GM21447 (cell line): ENCODE data around the gene ZNF853.

Experiments used
- ATAC-seq: cut with Tn5 transposase; IDR thresholded peaks from one replicate; pipeline ENCODE4 v1.9.1; 2021; ENCODE audit not compliant: unreplicated experiment

Gene ZNF853

DNA sequence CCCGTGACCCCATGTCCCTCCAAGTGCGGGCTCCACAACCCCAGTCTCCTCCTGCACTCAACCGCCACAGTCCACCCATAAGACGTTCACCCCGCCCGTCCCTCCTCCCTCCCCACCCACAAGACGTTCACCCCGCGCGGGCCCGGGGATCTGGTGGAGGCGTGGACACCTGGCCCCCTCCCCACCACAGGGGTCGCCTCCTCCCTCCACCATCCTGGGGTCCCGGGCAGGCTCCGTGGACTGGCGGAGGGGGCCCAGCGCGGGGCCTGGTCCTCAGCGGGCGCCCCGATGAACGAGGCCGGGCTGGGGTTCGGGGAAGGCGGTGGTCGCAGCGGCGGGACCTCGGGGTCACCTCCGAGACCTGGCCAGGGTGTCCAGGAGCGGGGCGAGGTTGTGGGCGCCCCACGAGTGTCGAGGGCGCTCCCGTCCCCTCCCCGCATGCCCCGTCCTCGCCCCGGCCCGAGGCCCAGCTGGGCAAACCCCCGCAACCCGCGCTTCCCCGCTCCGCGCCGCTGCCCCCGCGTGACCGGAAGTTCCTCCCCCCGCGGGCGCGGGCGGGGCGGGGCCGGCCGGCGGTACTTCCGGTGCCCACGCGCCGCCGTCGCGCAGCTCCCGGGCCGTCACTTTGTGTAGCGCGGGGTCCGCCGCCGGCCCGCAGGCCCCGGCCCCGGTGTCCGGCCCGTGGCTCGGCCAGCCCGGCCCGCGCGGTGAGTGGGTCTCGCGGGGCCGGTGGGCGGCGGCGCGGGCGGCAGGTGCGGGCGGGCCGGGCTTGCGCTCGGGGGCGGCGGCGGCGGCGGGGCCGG is 21.5 kb downstream of the ZNF853 start, which contains the start of gene ZNF316:
Gene ZNF316, plus strand, starts transcription at position 578 of the 803 bp plus-strand sequence. CDS start 5,092 bp downstream, outside the sequence.
- ATAC-seq = peak; percentile 53

DNA sequence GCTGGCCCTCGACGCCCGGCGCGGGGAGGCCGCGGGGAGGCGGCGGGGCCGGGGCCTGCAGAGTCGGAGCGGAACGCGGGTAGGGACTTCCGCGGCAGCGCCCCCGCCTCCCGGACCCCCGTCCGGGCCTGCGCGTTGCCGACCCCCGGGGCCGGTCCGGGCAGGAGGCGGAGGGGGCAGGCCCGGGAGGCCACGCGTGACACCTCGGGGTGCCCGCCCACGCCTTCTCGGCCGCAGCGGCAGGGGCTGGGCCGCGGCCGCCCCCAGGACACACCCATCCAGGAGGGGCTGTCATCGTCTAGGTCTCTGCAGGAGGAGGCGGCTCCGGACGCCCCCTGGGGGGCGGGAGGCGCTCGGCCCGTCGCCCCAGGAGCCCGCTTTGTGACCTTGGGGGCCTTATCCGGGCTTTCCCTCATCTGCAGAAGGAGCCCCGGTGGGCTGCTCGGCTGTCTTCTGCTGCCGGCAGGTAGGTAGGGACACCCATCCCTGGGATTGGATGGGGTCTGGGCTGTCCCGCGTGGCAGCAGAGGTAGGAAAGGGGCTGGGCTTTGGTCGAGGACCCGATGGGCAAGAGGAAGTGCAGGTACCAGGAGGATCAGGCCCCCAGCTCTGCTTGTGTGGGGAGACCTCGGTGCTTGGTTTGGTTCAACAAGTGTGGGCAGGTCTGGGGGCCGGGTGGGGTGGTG is 22.3 kb downstream of the ZNF853 start:
- ATAC-seq = peak; percentile 72

DNA sequence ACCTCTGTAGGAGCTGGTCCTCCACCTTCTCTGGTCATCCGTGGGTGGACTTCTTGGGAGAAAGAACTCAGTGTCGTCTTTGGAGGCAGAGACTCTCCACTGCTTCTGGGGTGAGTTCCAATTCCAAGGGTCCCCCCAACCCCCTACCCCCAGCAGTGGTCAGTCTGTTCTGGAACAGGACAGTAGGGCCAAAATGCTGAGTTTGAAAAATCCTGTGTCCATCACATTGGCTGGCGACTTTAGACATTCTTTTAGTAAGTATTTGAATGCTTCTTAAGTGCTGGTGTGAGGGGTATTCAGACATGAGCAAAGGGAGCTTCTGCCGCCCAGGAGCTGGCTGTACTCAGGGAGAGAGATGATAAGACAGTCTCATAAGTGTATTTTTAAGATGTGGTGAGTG is 23.6 kb downstream of the ZNF853 start:
- no peak for ATAC-seq

DNA sequence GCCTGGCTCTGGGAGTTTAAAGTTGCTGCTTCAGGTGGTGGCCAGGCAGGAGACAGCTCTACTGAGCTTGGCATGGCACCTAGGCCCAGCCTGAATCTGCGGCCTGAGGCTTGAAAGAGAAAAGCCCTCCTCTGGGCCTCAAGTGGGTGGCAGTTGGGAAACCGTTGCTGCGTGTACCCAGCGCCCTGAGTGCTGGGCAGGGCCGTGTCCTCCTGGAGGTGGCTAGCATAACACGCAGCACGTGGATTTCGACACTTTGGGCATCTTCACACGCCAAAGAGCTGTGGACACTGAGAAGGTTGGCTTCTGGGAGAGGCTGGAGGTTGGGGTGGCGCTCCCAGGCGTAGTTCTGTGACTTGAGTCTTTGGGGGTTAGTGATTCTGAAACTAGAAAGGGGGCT is 24.2 kb downstream of the ZNF853 start:
- no peak for ATAC-seq

DNA sequence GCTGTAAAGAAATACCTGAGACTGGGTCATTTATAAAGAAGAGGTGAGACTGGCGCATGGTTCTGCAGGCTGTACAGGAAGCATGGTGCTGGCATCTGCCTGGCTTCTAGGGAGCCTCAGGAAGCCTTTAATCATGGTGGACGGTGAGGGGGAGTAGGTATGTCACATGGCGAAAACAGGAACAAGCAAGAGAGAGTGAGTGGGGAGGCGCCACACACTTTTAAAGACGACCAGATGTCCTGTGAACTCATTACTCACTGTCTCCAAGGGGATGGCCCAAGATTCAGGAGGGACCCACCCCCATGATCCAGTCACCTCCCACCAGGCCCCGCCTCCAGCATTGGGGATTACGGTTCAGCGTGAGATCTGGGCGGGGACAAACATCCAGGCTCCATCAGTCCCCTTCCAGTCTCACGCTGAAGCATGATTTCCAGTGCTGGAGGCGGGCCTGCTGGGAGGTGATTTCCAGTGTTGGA is 24.9 kb downstream of the ZNF853 start:
- ATAC-seq = no peak

DNA sequence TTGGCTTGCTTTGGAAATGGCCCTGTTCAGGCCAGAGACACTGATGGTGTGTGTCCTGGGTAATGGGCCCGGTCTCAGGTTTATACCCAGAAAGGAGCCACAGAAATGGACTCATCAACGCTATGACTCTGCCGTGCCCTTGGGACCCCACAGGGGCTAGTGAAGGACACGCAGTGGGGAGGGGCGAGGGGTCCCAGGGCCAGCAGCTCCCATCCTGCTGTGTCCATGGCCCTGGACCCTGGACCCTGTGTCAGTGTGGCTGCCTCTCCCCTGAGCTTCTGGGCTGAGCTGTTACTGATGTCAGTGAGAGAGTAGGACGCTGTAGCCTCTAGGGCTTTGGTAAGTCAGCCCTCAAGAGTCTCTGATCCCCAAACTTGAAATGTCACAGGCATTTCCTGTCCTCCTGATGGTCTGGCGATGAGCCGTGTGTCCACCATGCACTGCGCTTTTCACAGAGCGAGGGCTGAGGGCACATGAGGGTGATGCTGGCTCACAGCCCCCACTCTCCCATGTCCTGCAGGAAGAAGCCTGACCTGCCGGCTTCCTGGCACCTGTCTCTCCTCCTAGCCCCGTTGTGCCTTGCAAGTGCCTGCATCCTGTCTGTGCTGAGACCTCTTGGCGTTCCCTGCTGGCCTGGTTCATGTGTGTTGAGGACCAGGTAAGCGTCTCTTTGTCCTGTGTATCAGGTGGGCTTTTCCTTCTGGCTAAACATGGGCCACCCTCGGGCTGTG is 26.1 kb downstream of the ZNF853 start:
- ATAC-seq = no peak

DNA sequence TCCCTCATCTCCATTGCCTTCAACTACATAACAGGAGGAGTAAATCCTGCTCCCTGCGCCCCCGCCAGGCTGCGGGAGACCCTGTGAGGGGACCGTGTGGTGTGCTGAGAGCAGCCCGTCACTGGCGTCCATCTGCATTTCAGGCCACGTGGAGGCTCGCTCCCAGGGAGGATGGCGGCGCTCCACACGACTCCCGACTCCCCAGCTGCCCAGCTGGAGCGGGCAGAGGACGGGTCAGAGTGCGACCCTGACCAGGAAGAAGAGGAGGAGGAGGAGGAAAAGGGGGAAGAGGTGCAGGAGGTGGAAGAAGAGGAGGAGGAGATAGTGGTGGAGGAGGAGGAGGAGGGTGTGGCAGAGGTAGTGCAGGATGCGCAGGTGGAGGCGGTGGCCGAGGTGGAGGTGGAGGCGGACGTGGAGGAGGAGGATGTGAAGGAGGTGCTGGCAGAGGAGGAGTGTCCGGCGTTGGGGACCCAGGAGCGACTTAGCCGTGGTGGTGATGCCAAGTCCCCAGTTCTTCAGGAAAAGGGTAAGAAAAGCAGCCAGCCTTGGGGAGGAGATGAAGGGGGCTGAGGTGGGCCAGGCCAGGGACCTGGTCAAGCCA is 26.9 kb downstream of the ZNF853 start:
- ATAC-seq = no peak

DNA sequence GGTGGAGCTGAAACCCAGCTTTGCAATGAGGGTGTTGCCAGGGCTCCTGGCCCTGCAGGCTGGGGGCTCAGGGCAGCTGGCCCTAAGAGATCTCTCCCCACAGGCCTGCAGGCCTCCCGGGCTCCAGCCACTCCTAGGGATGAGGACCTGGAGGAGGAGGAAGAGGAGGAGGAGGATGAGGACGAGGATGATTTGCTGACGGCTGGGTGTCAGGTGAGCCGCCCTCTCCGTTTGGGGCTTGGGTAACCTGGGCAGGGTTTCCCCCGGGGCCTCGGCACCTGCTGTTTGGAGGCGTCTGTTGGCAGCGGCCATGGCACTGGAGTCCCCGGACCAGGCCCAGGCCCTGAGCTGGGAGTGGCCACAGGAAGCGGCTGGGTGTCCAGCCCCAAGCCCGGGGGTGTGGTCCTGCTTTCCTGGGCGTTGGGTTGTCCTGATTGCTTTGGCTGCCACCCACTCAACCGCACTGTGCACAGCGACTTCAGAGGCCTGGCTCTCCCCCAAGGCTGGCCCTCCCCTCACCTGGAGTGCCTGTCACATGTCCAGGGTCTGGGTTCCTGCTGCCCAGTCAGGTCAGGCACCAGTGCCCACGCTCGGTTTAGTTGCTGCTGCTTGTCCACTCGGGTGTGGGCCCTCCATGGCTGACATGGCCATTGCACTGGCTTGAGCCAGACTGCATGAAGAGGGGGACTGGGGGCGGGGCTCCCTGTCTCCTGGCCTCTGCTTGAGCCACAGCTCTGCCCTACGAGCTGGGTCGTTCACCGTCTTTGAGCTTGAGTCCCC is 27.6 kb downstream of the ZNF853 start:
- ATAC-seq = no peak

DNA sequence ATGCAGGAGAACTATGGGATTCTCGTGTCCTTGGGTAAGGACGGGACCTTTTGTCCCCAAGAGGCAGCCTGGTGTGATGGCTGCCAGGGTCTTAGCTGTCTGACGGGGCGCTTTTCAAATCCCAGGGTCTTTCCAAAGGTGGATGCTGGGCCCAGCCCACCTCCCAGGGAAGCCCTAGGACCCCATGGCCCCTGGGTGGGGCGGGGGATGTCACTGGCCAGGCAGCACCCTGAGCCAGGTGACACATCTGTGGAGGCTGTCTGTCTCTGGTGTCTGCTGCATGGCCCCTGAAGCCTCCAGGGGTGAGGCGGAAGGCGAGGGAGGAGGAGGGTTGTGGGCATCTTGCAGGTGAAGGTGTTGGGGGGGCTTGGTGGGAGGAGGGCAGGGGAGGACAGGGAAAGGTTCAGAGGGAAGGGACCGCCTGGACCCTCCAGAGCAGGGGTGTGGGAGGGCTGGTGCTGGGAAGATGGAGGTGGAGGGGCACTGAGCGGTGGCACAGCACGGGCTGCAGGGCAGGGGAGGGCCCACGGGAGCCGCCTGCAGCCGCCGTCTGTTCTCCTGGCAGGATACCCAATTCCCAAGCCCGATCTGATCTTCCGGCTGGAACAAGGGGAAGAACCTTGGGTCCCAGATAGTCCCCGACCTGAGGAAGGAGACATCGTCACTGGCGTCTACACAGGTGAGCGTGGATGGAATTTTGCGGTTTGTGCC is 28.7 kb downstream of the ZNF853 start:
- ATAC-seq = no peak

DNA sequence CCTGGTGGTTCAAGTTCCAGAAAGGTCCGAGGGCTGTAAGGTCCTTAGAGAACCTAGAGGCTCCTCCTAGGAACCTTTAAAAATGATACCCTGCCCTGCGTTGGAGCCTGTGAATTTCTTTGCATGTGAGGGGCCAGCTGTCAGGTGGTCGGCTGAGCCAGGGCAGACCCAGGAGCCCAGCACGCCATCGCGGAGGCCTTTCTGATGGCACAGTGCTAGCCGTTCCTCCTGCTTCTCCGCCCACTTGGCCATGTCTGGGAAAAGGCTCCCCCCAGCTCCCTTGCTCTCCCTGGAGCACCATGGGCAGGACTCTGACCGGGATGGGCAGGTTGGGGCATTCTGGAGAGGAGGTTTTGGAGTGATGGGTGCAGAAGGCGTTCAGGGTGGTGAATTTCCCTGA is 29.3 kb downstream of the ZNF853 start:
- no peak for ATAC-seq

GRCh38 chr7:6646465-6646864 is 31.1 kb downstream of the ZNF853 start:
- no peak for ATAC-seq

DNA sequence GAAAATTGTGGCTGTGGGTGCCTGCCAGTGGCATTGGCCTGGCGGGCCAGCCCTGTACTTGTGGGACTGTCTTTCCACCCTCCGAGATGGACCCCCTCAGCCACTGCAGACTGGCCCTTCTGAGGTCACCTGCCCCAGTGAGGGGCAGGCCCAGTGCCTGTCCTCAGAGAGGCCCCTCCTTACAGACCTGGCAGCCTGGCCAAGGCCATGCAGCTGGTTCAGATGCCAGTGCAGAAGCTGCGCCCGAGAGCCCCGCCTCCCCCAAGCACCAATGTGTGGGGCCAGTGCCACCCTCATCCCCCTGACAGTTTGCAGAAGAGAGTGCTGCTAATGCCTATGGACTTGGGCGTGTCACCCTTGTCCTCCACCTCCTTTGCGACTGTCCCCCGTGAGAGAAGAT is 31.7 kb downstream of the ZNF853 start:
- ATAC-seq = no peak

GRCh38 chr7:6647541-6647940 is 32.1 kb downstream of the ZNF853 start:
- no peak for ATAC-seq

GRCh38 chr7:6648066-6648814 is 32.8 kb downstream of the ZNF853 start:
- no peak for ATAC-seq

DNA sequence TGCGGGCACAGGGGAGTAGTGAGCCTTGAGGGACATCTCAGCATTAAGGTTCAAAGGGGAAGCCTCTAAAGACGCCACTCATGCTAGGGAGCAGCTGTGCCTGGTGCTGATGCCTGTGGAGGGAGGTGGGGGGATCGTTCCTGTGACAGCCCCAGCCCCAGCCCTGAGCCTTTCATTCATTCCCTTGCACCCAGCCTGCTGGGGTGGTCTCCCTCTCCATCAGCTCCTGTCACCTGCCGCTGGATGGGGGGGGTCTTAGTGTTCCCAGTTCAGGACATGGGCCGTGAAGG is 33.4 kb downstream of the ZNF853 start:
- ATAC-seq = no peak

DNA sequence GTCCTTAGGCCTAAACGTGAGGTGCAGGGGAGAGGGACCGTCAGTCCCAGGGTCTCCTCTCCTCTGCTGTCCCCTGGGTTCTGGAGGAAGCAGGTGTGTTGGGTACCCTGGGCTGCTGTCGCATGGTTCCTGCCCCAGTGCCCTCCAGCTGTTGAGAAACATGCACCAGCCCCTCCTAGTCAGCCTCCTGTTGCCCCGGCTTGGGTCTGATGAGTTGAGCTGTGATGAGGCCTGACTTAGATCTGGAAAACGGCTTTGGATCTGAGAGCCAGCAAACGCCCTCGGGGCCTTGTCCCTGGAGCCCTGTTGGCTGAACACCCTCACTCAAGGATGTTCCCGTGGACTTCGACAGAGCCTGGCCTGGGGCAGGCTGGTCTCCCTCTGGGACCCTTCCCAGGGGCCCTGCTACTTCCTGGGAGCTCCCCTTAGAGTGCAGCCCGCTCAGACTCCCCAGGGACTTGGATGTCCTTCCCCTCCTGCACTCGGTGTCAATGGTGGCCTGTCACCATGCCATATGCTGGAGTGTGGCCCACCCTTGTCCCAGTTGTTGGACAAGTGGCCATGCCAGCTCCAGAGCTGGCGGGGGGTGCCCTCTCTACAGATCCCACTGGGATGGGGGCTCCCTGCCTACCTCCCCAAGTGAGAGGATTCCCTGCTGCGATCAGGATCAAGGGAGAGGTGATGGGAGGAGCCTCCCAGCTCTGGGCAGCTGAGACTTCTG is 34.0 kb downstream of the ZNF853 start:
- no peak for ATAC-seq

GRCh38 chr7:6650086-6650485 is 34.7 kb downstream of the ZNF853 start:
- ATAC-seq = no peak

- ATAC-seq = no peak
Measured at GRCh38 chr7:6650521-6651011, 35.2 kb downstream of the ZNF853 start.
